HepG2 (cell line): ENCODE measurements around the gene SLC25A48. TPM values are rescaled to one million over a fixed set of nuclear protein-coding genes. Genes with fewer than 3 reads are reported as not detected.

Experiments used
- FOXK2 ChIP-seq: fragments of 450-650 bp; IDR thresholded peaks from 2 replicates; pipeline ENCODE4 v1.6.1; 2016
- HMGA1 ChIP-seq: sonication (generic); formaldehyde crosslinking; conservative IDR thresholded peaks from 2 replicates; pipeline ENCODE4 v1.4.0; 2020; ENCODE audit warnings: missing genetic modification reagents
- NR2F1 ChIP-seq, 2 experiments: fragments of 450-650 bp in 1 of 2; formaldehyde crosslinking in 1 of 2; IDR thresholded peaks; 2 replicates each; pipeline versions ENCODE4 v1.5.0 to v1.6.1; 2016 to 2020; ENCODE audit warnings: mild to moderate bottlenecking in 1 of 2, missing compliant biosample characterization in 1 of 2, missing genetic modification reagents in 1 of 2, moderate library complexity in 1 of 2
- RFX5 ChIP-seq: IDR thresholded peaks from 2 replicates; pipeline ENCODE4 v1.6.1; 2011; ENCODE audit warnings: low read depth, low read length, improper control_type of control experiment
- SALL1 ChIP-seq: sonication (generic); formaldehyde crosslinking; IDR thresholded peaks from 2 replicates; pipeline ENCODE4 v1.8.0; 2022; ENCODE audit warnings: mild to moderate bottlenecking, missing genetic modification reagents
- SNAPC2 ChIP-seq: sonication (generic); formaldehyde crosslinking; IDR thresholded peaks from 2 replicates; pipeline ENCODE4 v1.8.1; 2022; ENCODE audit warnings: mild to moderate bottlenecking, missing genetic modification reagents
- SRSF4 ChIP-seq: fragments of 200-400 bp; formaldehyde crosslinking; IDR thresholded peaks from one replicate; pipeline ENCODE4 v1.6.1; 2018; ENCODE audit warnings: mild to moderate bottlenecking, low read depth, low read length, moderate library complexity; ENCODE audit not compliant: poor library complexity, severe bottlenecking
- TEF ChIP-seq: sonication (generic); formaldehyde crosslinking; IDR thresholded peaks from 2 replicates; pipeline ENCODE4 v1.5.0; 2020; ENCODE audit warnings: missing genetic modification reagents
- ZNF224 ChIP-seq: sonication (generic); formaldehyde crosslinking; IDR thresholded peaks from 2 replicates; pipeline ENCODE4 v1.5.0; 2020; ENCODE audit warnings: mild to moderate bottlenecking, missing genetic modification reagents
- ZNF235 ChIP-seq: sonication (generic); formaldehyde crosslinking; IDR thresholded peaks from 2 replicates; pipeline ENCODE4 v1.8.1; 2023; ENCODE audit warnings: mild to moderate bottlenecking, missing genetic modification reagents, borderline replicate concordance
- ZNF274 ChIP-seq: sonication (generic); formaldehyde crosslinking; IDR thresholded peaks from 2 replicates; pipeline ENCODE4 v1.5.1; 2020; ENCODE audit warnings: mild to moderate bottlenecking, missing genetic modification reagents
- ZNF337 ChIP-seq: sonication (generic); formaldehyde crosslinking; IDR thresholded peaks from 2 replicates; pipeline ENCODE4 v1.5.1; 2020; ENCODE audit warnings: missing genetic modification reagents, low read depth, mild to moderate bottlenecking, borderline replicate concordance
- ZNF343 ChIP-seq: sonication (generic); formaldehyde crosslinking; IDR thresholded peaks from 2 replicates; pipeline ENCODE4 v1.4.0; 2020; ENCODE audit warnings: mild to moderate bottlenecking, missing genetic modification reagents
- ZNF598 ChIP-seq: sonication (generic); formaldehyde crosslinking; IDR thresholded peaks from 2 replicates; pipeline ENCODE4 v1.5.1; 2020; ENCODE audit warnings: mild to moderate bottlenecking, missing genetic modification reagents, borderline replicate concordance
- ZNF691 ChIP-seq: sonication (generic); formaldehyde crosslinking; IDR thresholded peaks from 2 replicates; pipeline ENCODE4 v1.4.0; 2020; ENCODE audit warnings: missing genetic modification reagents, low read depth, mild to moderate bottlenecking, borderline replicate concordance
- ZNF703 ChIP-seq: sonication (generic); formaldehyde crosslinking; IDR thresholded peaks from 2 replicates; pipeline ENCODE4 v1.5.1; 2020; ENCODE audit warnings: missing genetic modification reagents, mild to moderate bottlenecking, moderate library complexity, borderline replicate concordance
- ZNF768 ChIP-seq: sonication (generic); formaldehyde crosslinking; IDR thresholded peaks from 2 replicates; pipeline ENCODE4 v1.4.0; 2020; ENCODE audit warnings: missing genetic modification reagents
- ZSCAN29 ChIP-seq: sonication (generic); formaldehyde crosslinking; conservative IDR thresholded peaks from 2 replicates; pipeline ENCODE4 v1.4.0; 2020; ENCODE audit warnings: mild to moderate bottlenecking, missing genetic modification reagents
- ZSCAN31 ChIP-seq: sonication (generic); formaldehyde crosslinking; IDR thresholded peaks from 2 replicates; pipeline ENCODE4 v1.5.0; 2020; ENCODE audit warnings: low read depth, mild to moderate bottlenecking, missing genetic modification reagents
- polyA plus RNA-seq, 8 experiments: library from polyadenylated mRNA; depleted of rRNA in 3 of 8; stranded (reverse) in 7 of 8; unstranded in 1 of 8; fragments of >200 nt; fragmentation: Illumina TruSeq in 4 of 8; extraction: Trizol in 4 of 8; gene quantifications; 2 replicates each; pipeline versions ENCODE4 v1.2.1 to v1.2.3, GENCODE V29; 2011 to 2016; ENCODE audit warnings: low read depth in 4 of 8, missing spikeins in 1 of 8, mixed read lengths in 1 of 8; ENCODE audit not compliant: insufficient read depth in 1 of 8
- total RNA-seq, 5 experiments: library from RNA; depleted of rRNA; stranded (reverse); fragments of >200 nt; fragmentation: Illumina TruSeq; extraction: Trizol; gene quantifications; 2 replicates each; pipeline ENCODE4 v1.2.3, GENCODE V29; 2016; ENCODE audit warnings: low read depth in 1 of 5
- TF ChIP-seq, protein P1 (sequence below): sonication (generic); formaldehyde crosslinking; IDR thresholded peaks from 2 replicates; pipeline ENCODE4 v1.8.1; 2023; ENCODE audit warnings: mild to moderate bottlenecking, moderate library complexity, missing genetic modification reagents
- TF ChIP-seq, protein P2 (sequence below): sonication (generic); formaldehyde crosslinking; IDR thresholded peaks from 2 replicates; pipeline ENCODE4 v1.4.0; 2020; ENCODE audit warnings: low read depth, mild to moderate bottlenecking, missing genetic modification reagents
- TF ChIP-seq, protein P3 (sequence below): sonication (generic); formaldehyde crosslinking; IDR thresholded peaks from 2 replicates; pipeline ENCODE4 v1.8.0; 2022; ENCODE audit warnings: mild to moderate bottlenecking, missing genetic modification reagents, moderate library complexity
- TF ChIP-seq, protein P4 (sequence below): sonication (generic); formaldehyde crosslinking; IDR thresholded peaks from 2 replicates; pipeline ENCODE4 v1.5.0; 2020; ENCODE audit warnings: mild to moderate bottlenecking, missing genetic modification reagents, moderate library complexity

SLC25A48 gene
- total and polyA plus RNA-seq, 2 of the 13 experiments (the other 11 are each of a cell fraction or from before 2014, with no cell fraction given): 0.17 to 4.5 TPM

DNA sequence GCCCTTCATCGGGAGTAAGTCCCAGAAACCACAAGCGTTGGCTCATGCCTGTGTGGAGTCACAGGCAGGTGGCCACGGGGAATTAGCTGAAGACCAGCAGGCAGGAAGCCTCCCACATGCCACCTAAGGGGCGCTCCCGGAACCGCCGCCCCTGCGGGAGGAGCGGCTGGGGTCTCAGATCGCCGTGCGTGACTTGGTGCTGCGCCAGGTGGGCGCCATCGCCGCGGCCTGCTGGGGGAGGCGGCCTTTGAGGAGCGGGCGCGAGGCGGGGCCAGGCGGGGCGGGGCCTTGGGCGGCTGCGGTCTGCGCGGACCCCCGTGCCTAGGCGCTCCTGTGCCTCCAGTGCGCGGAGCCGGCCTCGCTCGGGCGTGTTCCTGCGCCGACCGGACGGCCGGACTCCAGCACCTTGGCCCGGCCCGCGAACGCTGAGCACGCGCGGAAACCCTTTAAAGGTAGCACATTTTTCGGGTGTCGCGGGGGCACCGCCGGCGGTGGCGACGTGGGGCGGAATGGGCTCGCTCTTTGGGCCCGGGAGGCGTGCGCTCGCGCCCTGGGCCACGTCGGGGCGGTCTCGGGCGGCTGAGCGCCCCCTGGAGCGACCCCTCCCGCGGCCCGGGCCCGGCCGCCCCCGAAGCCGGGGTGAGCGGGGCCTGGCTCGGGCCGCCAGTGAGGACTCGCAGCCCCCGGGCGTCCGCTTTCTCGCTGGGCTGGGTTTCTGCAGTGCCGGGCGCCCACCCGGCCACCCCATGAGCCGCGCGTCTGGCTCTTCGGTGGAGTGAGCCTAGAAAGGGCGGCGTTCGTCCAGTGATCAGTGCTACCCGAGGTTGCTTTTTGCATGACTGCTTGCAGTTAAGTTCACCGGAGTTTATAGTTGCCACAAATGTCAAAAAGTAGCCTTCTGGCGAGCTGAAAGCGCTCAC lies 95.8 kb downstream of the SLC25A48 start (continued):
- TF ChIP-seq ZNF274 (CRISPR knock-in tag): peak; percentile 69; the same call in 1 of the 2 replicates
- TF ChIP-seq TEF (CRISPR knock-in tag): no peak
- TF ChIP-seq ZNF703 (CRISPR knock-in tag): no peak
- TF ChIP-seq NR2F1 (CRISPR knock-in tag; IDR thresholded peaks at IDR 0.05): no peak
- TF ChIP-seq, protein P1, sequence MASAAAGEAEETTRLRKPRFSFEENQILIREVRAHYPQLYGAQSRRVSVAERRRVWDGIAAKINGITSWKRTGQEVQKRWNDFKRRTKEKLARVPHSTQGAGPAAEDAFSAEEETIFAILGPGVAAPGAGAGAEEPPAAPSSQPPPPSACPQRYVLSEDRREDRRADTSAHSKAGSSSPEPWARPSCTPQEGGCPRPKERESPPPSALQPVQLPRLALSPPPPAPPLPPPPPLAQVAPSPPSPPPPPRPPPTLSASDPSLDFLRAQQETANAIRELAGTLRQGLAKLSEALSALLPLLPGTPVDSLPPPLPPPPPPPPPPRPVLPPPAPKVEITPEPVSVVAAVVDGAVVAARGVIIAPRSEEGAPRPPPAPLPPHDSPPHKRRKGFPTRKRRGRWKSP (CRISPR knock-in tag): no peak
- no peak for TF ChIP-seq ZNF598 (CRISPR knock-in tag)
- TF ChIP-seq SALL1 (CRISPR knock-in tag): peak; percentile 68
- 0 out of 2 replicates have a peak, but pooled peaks have one; percentile 44 for TF ChIP-seq ZSCAN31
- TF ChIP-seq, protein P2, sequence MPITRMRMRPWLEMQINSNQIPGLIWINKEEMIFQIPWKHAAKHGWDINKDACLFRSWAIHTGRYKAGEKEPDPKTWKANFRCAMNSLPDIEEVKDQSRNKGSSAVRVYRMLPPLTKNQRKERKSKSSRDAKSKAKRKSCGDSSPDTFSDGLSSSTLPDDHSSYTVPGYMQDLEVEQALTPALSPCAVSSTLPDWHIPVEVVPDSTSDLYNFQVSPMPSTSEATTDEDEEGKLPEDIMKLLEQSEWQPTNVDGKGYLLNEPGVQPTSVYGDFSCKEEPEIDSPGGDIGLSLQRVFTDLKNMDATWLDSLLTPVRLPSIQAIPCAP (CRISPR knock-in tag): no peak
- no peak for TF ChIP-seq ZNF337 (CRISPR knock-in tag)
- TF ChIP-seq HMGA1 (CRISPR knock-in tag): no peak
- TF ChIP-seq RFX5: no peak
- no peak for TF ChIP-seq FOXK2
- TF ChIP-seq, protein P3, sequence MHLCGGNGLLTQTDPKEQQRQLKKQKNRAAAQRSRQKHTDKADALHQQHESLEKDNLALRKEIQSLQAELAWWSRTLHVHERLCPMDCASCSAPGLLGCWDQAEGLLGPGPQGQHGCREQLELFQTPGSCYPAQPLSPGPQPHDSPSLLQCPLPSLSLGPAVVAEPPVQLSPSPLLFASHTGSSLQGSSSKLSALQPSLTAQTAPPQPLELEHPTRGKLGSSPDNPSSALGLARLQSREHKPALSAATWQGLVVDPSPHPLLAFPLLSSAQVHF (CRISPR knock-in tag): no peak; the same call in 1 of the 2 replicates
- TF ChIP-seq ZNF343 (CRISPR knock-in tag): 0 out of 2 replicates have a peak, but pooled peaks have one; percentile 38
- TF ChIP-seq ZNF691 (CRISPR knock-in tag): no peak; the same call in 1 of the 2 replicates
- no peak for TF ChIP-seq SNAPC2 (CRISPR knock-in tag)
- TF ChIP-seq ZNF768 (CRISPR knock-in tag): no peak
- TF ChIP-seq ZNF235 (CRISPR knock-in tag): no peak
- TF ChIP-seq, protein P4, sequence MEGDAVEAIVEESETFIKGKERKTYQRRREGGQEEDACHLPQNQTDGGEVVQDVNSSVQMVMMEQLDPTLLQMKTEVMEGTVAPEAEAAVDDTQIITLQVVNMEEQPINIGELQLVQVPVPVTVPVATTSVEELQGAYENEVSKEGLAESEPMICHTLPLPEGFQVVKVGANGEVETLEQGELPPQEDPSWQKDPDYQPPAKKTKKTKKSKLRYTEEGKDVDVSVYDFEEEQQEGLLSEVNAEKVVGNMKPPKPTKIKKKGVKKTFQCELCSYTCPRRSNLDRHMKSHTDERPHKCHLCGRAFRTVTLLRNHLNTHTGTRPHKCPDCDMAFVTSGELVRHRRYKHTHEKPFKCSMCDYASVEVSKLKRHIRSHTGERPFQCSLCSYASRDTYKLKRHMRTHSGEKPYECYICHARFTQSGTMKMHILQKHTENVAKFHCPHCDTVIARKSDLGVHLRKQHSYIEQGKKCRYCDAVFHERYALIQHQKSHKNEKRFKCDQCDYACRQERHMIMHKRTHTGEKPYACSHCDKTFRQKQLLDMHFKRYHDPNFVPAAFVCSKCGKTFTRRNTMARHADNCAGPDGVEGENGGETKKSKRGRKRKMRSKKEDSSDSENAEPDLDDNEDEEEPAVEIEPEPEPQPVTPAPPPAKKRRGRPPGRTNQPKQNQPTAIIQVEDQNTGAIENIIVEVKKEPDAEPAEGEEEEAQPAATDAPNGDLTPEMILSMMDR (CRISPR knock-in tag): peak; percentile 45
- TF ChIP-seq ZNF224: no peak
- no peak for TF ChIP-seq ZSCAN29 (CRISPR knock-in tag)
- no peak for TF ChIP-seq SRSF4
